Neural progenitor cell (in vitro differentiated cells): ENCODE results near the gene COL26A1.

ENCODE experiments used
- EZH2 ChIP-seq: fragments of 200-600 bp; sonication (generic); IDR thresholded peaks from 2 replicates; pipeline ENCODE4 v1.6.1; 2017; ENCODE audit warnings: antibody characterized with exemption, mild to moderate bottlenecking, moderate library complexity
- TF ChIP-seq, protein P1 (sequence below): fragments of 200-600 bp; sonication (generic); IDR thresholded peaks from 2 replicates; pipeline ENCODE4 v1.5.1; 2017; ENCODE audit warnings: antibody characterized with exemption, mild to moderate bottlenecking

DNA sequence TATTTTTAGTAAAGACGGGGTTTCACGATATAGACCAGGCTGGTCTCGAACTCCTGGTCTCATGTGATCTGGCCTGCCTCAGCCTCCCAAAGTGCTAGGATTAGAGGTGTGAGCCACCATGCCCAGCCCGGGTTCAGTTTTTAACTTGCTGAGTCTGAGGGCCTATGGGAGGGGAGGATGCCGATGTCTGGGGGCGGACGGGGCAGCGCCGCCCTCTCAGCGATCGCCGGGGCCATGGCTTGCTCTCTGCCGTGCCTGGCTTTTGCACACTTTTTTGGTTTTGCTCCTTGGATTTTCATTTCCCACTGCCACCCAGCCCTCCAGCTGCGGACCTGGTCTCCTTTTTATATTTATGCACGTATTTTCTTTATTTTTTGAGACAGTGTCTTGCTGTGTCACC, 15.2 kb upstream of the COL26A1 start:
- TF ChIP-seq, protein P1, sequence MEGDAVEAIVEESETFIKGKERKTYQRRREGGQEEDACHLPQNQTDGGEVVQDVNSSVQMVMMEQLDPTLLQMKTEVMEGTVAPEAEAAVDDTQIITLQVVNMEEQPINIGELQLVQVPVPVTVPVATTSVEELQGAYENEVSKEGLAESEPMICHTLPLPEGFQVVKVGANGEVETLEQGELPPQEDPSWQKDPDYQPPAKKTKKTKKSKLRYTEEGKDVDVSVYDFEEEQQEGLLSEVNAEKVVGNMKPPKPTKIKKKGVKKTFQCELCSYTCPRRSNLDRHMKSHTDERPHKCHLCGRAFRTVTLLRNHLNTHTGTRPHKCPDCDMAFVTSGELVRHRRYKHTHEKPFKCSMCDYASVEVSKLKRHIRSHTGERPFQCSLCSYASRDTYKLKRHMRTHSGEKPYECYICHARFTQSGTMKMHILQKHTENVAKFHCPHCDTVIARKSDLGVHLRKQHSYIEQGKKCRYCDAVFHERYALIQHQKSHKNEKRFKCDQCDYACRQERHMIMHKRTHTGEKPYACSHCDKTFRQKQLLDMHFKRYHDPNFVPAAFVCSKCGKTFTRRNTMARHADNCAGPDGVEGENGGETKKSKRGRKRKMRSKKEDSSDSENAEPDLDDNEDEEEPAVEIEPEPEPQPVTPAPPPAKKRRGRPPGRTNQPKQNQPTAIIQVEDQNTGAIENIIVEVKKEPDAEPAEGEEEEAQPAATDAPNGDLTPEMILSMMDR, result no peak
- TF ChIP-seq EZH2, result no peak
